HepG2 (cell line): ENCODE measurements around the gene SLC2A5. TPM values are rescaled to one million over a fixed set of nuclear protein-coding genes. Genes with fewer than 3 reads are reported as not detected.

Source experiments
- ATAC-seq: fragments of 200-7000 bp; cut with Tn5 transposase; 3 replicates; pipeline ENCODE4 v1.9.1; 2020; ENCODE audit warnings: mild to moderate bottlenecking, moderate library complexity
- BruUV-seq: library from RNA; stranded (reverse); fragments of 400-500 nt; replicated peaks from 2 replicates; lab custom pipeline; 2021; lab: Mats Ljungman, UMichigan
- CTCF ChIA-PET: fragments of 300-600 bp; formaldehyde crosslinking; extraction: SDS; loops from one replicate; lab custom pipeline; 2021; ENCODE audit warnings: low total read pairs, inconsistent platforms, low intra/inter-chr PET ratio; lab: Yijun Ruan, JAX
- POLR2A ChIA-PET: fragments of 350-600 bp; sonication (Branson Sonifier 250); formaldehyde crosslinking; loops from one replicate; lab custom pipeline; 2020; ENCODE audit warnings: antibody characterized with exemption, inconsistent platforms; lab: Yijun Ruan, JAX
- DNase-seq: peaks from one replicate; pipeline ENCODE4 v3.0.0-alpha.2; 2015; ENCODE audit warnings: low spot score
- FAIRE-seq: peaks from 3 replicates; lab custom pipeline; 2011; peaks lifted over from hg19 to GRCh38; lab: Jason Lieb, UNC
- H2AFZ ChIP-seq: one replicate; pipeline ENCODE4 v1.6.1; 2011; ENCODE audit warnings: low read length, inconsistent platforms
- H3K27ac ChIP-seq: fragments of 300-600 bp; 3 replicates; pipeline ENCODE4 v1.8.0; 2011; ENCODE audit warnings: mixed run types, mild to moderate bottlenecking, mixed read lengths, low read length, inconsistent platforms; ENCODE audit not compliant: insufficient read depth; ENCODE audit errors: extremely low read length
- H3K27me3 ChIP-seq, 2 experiments: fragments of 200-600 bp in 1 of 2; 2 replicates in 1 of 2; 3 replicates in 1 of 2; pipeline versions ENCODE4 v1.6.0 to v1.8.0; 2011; ENCODE audit warnings: low read length in 2 of 2, mild to moderate bottlenecking in 2 of 2, moderate library complexity in 2 of 2, inconsistent platforms in 1 of 2; ENCODE audit not compliant: insufficient read depth in 2 of 2, control insufficient read depth in 1 of 2
- H3K36me3 ChIP-seq, 2 experiments: fragments of 200-600 bp in 1 of 2; replicated peaks in 1 of 2; 2 replicates in 1 of 2; 3 replicates in 1 of 2; pipeline versions ENCODE4 v1.5.1 to v1.8.0; 2011; ENCODE audit warnings: low read length in 2 of 2, inconsistent platforms in 1 of 2; ENCODE audit not compliant: insufficient read depth in 2 of 2, control insufficient read depth in 1 of 2
- H3K4me1 ChIP-seq: 2 replicates; pipeline ENCODE4 v1.5.1; 2012; ENCODE audit warnings: low read length, inconsistent platforms; ENCODE audit not compliant: insufficient read depth
- H3K4me2 ChIP-seq: 2 replicates; pipeline ENCODE4 v1.6.0; 2011; ENCODE audit warnings: low read depth, low read length, inconsistent platforms
- H3K4me3 ChIP-seq, 3 experiments: fragments of 200-600 bp in 1 of 3; sonication (generic), shearing (Covaris generic) in 1 of 3; replicated peaks in 1 of 3; 2 replicates each; pipeline ENCODE4 v1.5.1; 2011 to 2016; ENCODE audit warnings: low read length in 3 of 3, inconsistent platforms in 2 of 3, low read depth in 2 of 3, mild to moderate bottlenecking in 2 of 3, control low read depth in 1 of 3, mixed read lengths in 1 of 3; ENCODE audit not compliant: insufficient read depth in 1 of 3
- H3K79me2 ChIP-seq: one replicate; pipeline ENCODE4 v1.6.1; 2011; ENCODE audit warnings: low read length, inconsistent platforms; ENCODE audit not compliant: insufficient read depth
- H3K9ac ChIP-seq: 2 replicates; pipeline ENCODE4 v1.6.0; 2011; ENCODE audit warnings: mild to moderate bottlenecking, low read depth, low read length, inconsistent platforms; ENCODE audit not compliant: insufficient read depth
- H3K9me3 ChIP-seq: 2 replicates; pipeline ENCODE4 v1.5.1; 2012; ENCODE audit warnings: mild to moderate bottlenecking, low read length
- H4K20me1 ChIP-seq: 2 replicates; pipeline ENCODE4 v1.6.0; 2011; ENCODE audit warnings: inconsistent platforms, mild to moderate bottlenecking, low read length, moderate library complexity; ENCODE audit not compliant: insufficient read depth
- BHLHE40 ChIP-seq: IDR thresholded peaks from 2 replicates; pipeline ENCODE4 v1.6.1; 2011; ENCODE audit warnings: low read length, improper control_type of control experiment
- ZFY ChIP-seq: sonication (generic); formaldehyde crosslinking; IDR thresholded peaks from 2 replicates; pipeline ENCODE4 v1.4.0; 2020; ENCODE audit warnings: missing genetic modification reagents
- WGBS: methylation state at CpG from one replicate; pipeline ENCODE4 v1.1.6; 2017; ENCODE audit warnings: low lambda C conversion rate; 5-methylcytosine and 5-hydroxymethylcytosine counted together
- in situ Hi-C: cut with HindIII; loops from 2 replicates; pipeline ENCODE4 v1.10.0; 2017; ENCODE audit warnings: low pct_unique_long_range_greater_than_20kb; ENCODE audit not compliant: extremely low pct_ligation_motif_present
- intact Hi-C: fragments of 100-400 bp; cut with micrococcal nuclease; formaldehyde crosslinking; loops from one replicate; pipeline ENCODE4 v1.10.0; 2022; ENCODE audit not compliant: unreplicated experiment
- polyA plus RNA-seq, 8 experiments: library from polyadenylated mRNA; depleted of rRNA in 3 of 8; stranded (reverse) in 7 of 8; unstranded in 1 of 8; fragments of >200 nt; fragmentation: Illumina TruSeq in 4 of 8; extraction: Trizol in 4 of 8; gene quantifications; 2 replicates each; pipeline versions ENCODE4 v1.2.1 to v1.2.3, GENCODE V29; 2011 to 2016; ENCODE audit warnings: low read depth in 4 of 8, missing spikeins in 1 of 8, mixed read lengths in 1 of 8; ENCODE audit not compliant: insufficient read depth in 1 of 8
- total RNA-seq, 5 experiments: library from RNA; depleted of rRNA; stranded (reverse); fragments of >200 nt; fragmentation: Illumina TruSeq; extraction: Trizol; gene quantifications; 2 replicates each; pipeline ENCODE4 v1.2.3, GENCODE V29; 2016; ENCODE audit warnings: low read depth in 1 of 5
- TF ChIP-seq, protein P1 (sequence below): sonication (generic); formaldehyde crosslinking; IDR thresholded peaks from 2 replicates; pipeline ENCODE4 v1.5.0; 2020; ENCODE audit warnings: missing genetic modification reagents, mild to moderate bottlenecking, borderline replicate concordance

Gene SLC2A5
- total and polyA plus RNA-seq, 2 of the 13 experiments (the other 11 are each of a cell fraction or from before 2014, with no cell fraction given): 0.04 to 0.54 TPM

DNA sequence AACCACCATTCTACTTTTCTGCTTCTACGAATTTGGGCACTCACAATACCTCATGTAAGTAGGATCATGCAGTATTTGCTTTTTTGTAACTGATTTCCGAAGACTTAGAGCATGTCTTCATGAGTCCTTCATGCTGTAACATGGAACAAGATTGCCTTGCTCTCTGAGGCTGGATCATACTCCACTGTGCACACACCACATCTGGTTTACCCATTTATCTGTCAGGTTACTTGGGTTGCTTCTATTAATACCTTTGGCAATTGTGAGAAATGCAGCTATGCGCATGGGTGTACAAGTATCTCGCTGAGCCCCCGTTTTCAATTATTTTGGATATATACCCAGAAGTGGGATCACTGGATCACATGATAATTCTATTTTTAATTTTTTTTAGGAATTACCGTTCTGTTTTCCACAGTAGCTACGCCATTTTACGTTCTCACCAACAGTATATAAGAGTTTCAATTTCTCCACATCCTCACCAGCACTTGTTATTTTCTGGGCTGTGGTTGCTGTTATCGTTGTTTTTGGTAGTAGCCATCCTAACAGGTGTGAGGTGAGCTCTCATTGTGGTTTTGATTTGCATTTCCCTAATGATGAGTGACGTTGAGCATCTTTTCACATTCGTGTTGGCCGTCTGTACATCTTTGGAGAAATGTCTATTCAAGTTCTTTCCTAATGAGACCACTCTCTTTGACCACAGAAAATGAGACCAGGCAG, 10.7 kb upstream of the SLC2A5 start:
- Histone ChIP-seq H3K79me2 (no peaks in the 10 kb centered on the region), H3K27ac (no peak overlapping the region), H3K4me3 (no peak overlapping the region), H3K36me3 (no peaks in the 10 kb centered on the region), H3K27me3 (peaks cover 0 to 36% of the 10 kb centered on the region in 2 experiments; a peak in 2 of 5 replicates), H2AFZ (no peak overlapping the region), H3K4me2 (no peak overlapping the region), H3K9me3 (no peaks in the 10 kb centered on the region), H4K20me1 (no peaks in the 10 kb centered on the region), H3K9ac (no peak overlapping the region), H3K4me1 (peaks cover 15% of the 10 kb centered on the region)
- POLR2A ChIA-PET: no interaction called here
- ATAC-seq (no peak), FAIRE-seq (no peak), DNase-seq (no peak)
- 63% methylated on average over 12 of the region's 12 CpGs for WGBS
- in situ Hi-C loops (no loop called here), intact Hi-C loops (no loop called here)
- TF ChIP-seq, protein P1, sequence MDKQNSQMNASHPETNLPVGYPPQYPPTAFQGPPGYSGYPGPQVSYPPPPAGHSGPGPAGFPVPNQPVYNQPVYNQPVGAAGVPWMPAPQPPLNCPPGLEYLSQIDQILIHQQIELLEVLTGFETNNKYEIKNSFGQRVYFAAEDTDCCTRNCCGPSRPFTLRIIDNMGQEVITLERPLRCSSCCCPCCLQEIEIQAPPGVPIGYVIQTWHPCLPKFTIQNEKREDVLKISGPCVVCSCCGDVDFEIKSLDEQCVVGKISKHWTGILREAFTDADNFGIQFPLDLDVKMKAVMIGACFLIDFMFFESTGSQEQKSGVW (CRISPR knock-in tag): no peak
- no TSS peak for BruUV-seq
- CTCF ChIA-PET: no interaction called here

DNA sequence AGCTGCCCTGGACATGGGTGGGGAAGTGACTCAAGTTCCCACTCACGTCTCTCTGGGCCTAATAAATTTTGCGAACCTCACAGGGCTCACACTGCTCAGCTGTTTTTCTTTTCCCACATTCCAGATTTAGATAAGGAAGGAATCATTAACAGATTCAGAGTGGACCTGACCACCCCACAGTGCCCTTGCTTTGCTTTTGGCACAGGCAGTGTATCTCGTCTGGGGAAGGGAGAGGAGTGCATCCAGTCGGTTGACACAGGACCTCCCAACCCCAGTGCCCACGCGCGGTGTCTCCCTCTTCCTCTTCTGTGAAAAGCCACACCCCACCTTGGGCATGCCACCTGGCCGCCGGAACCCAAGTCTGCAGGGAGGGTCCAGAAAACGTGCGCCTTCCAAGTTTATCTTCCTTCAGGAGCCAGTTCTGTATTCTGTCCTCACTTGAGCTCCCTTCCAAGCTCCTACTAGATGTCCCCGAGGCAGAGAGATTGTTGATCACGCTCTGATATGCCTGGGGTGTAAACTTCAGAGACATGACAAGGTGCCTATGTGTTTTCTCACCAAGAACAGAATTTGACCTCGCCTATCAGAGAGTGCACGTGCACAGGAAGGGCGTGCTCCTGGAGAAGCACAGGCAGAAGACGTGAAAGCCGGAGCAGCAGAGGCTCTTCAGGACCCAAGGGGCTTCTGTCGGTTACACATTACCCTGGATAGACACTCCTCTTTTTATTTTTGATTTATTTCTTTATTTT, 9.5 kb upstream of the SLC2A5 start:
- intact Hi-C loops: no loop called here
- no peak for DNase-seq
- POLR2A ChIA-PET: no interaction called here
- no peaks in the 10 kb centered on the region for H3K9me3 ChIP-seq
- in situ Hi-C loops: no loop called here
- H3K4me3 ChIP-seq: no peak overlapping the region
- no peaks in the 10 kb centered on the region for H3K79me2 ChIP-seq
- no peak for ATAC-seq
- no peak for FAIRE-seq
- BruUV-seq: no TSS peak
- H3K4me1 ChIP-seq: peaks cover 25% of the 10 kb centered on the region
- H3K36me3 ChIP-seq: no peaks in the 10 kb centered on the region
- WGBS: 36% methylated on average over 19 of the region's 19 CpGs
- TF ChIP-seq ZFY (CRISPR knock-in tag): no peak
- TF ChIP-seq BHLHE40: 0 out of 2 replicates have a peak, but pooled peaks have one; percentile 18
- H3K27ac ChIP-seq: no peak overlapping the region
- no peaks in the 10 kb centered on the region for H4K20me1 ChIP-seq
- CTCF ChIA-PET: no interaction called here
- no peak overlapping the region for H2AFZ ChIP-seq
- H3K9ac ChIP-seq: no peak overlapping the region
- H3K4me2 ChIP-seq: no peak overlapping the region
- H3K27me3 ChIP-seq: peaks cover 0 to 30% of the 10 kb centered on the region in 2 experiments; a peak in 3 of 5 replicates
